HG03558 (cell line): ENCODE measurements around the gene ASF1B.

Experiments used
- ATAC-seq: cut with Tn5 transposase; IDR thresholded peaks from one replicate; pipeline ENCODE4 v1.9.1; 2021; ENCODE audit warnings: moderate number of reproducible peaks; ENCODE audit not compliant: unreplicated experiment; ENCODE audit errors: extremely low read depth

The ASF1B gene

GRCh38 chr19:14141041-14141440 lies 4.7 kb upstream of the ASF1B start:
- ATAC-seq, result no peak

- no peak for ATAC-seq
Observed at GRCh38 chr19:14139944-14140343, 3.6 kb upstream of the ASF1B start.

- ATAC-seq, result no peak
Observed at GRCh38 chr19:14138576-14139265, 2.3 kb upstream of the ASF1B start.

DNA sequence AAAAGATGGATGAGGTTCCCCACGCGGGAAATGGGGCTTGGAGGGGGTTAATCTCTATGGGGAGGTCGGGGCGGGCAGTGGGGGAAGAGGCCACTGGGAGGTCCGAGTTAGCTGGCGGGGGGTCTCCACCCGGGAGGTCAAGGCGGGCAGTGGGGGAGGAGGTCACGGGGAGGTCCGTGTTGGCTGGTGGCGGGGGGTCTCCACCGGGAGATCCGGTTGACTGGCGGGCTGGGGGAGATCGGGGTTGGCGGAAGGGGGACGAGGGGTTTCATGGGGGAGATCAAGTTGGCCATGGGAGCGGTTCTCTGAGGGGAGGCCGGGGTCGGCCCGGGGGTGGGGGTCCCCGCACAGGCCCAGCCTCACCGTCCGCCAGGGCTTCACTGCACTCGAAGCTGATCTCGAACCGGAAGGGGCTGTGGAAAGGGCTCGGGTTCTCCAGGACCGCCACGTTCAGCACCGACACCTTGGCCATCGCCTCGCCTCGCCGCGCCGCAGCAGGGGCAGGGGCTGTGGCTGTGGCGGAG lies 342 bp downstream of the ASF1B start:
- no peak for ATAC-seq

DNA sequence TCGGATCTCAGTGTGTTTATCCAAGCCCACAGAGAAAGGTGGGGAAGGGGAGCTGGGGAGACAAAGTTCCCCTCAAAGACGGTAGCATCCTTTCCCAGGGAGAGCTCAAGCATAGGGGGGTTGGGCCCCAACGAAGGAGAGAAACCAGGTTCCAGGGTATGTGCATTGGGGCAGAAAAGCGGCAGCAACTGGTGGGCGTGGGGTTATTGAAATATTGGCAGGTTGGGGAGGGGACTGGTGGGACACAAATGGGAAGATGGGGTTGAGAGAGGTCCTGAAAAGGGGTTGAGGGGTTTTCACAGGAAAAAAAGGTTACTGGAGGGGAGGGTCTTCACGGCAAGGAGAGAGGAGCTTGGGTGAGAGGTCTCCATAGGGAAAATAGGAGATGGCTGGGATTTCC lies 1.0 kb downstream of the ASF1B start:
- ATAC-seq, result no peak

- ATAC-seq, result no peak
Observed at GRCh38 chr19:14127929-14128509, 8.4 kb downstream of the ASF1B start.

- no peak for ATAC-seq
Observed at GRCh38 chr19:14127176-14127575, 9.2 kb downstream of the ASF1B start.

- ATAC-seq, result no peak
Observed at GRCh38 chr19:14122924-14123323, 13.5 kb downstream of the ASF1B start.

GRCh38 chr19:14120497-14120780 lies 15.9 kb downstream of the ASF1B start:
- ATAC-seq, result no peak

DNA sequence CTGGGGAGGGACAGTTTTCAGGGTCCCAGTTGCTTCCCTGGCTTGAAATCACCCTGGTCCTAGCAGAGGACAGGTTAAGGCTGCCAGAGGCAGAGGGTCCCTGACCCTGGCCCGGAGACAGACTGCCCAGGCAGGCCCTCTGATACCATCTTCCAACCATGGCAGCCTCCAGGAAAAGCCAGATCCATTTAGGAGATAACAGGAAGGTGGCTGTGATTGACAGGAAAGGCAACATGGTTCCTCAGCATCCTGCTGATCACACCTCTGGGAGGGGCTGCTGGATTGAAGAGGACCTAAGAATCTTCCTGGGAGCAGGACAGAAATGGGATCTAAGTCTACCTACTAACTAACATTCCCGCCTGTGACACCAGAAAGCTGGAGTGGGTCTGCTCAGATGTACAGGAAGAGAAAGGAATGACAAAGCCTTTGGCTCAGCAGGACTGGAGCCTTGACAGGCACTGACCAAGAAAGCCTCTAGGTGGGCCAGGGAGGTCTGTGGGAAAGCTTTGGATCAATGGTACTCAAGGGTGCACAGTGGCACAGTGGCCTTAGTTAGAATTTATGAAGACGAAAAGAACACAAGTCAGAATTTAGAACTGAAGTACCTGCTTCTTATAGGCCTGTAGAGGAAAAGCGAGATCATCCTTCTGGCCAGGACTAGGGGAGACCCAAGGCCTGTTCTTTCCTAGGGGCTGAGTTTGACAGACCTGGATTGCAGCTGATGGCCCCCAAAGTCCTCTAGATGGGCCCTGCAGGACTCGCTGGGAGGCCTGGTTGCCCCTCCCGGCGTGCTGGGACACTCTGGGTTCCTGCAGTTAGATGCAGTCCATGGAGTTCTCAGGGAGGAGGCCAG lies 16.5 kb downstream of the ASF1B start:
- ATAC-seq, result no peak

DNA sequence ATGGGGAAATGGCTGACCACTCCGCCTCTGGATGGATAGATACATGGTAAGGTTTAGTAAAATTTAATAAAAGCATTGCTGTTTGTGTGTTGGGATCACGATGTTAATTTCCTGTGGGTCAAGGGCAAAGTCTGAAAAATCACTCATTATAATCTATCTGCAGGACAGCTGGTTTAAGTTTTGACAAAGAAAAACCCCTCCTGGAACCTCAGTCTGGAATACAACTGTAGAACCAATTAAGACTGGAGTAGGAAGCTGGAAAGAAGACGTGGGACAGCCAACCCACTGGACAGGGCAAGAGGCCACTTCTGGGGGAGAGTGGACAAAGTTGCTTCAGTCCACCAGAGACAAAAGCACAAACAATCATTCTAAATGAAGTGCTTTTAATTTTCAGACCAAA lies 17.2 kb downstream of the ASF1B start:
- no peak for ATAC-seq

DNA sequence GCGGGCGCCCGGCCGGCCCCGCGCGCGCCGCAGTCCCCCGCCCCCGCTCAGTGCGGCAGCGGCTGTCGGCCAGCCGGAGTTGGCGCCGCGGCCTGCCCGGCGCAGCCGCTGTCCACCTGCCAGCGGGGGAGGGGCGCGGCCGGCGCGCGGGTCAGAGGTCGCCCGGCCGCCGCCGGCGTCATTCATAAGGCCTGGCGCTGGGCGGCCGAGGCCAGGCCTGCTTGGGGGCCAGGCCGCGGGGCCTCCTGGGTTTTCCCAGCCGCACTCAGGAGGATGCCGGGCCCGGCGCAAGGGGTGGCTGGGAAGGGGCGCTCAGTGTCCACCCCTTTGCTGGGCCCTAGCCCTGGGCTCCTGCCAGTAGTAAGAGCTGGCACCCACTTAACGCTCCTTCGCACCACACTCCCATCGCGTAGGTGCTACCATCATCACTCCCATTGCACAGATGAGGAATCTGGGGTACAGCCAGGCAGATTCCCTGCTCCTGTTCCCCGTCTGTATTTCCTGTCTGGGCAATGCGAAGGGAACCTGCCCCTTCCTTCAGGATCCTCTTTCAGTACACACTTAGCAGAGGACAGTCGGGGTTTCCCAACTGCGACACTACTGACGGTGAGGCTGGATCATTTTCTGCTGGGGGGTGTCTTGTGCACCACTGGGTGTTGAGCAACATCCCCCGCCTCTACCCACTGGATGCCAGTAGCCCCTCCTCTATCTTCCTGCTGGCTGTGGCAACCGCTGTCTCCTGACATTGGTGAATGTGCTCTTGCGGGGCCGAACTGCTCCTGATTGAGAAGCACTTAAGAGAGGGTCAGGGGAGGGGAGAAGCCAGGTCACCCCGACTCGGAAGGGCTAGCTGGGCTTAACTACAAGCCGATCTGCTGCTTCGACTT lies 18.0 kb downstream of the ASF1B start:
- ATAC-seq, result peak; percentile 21

DNA sequence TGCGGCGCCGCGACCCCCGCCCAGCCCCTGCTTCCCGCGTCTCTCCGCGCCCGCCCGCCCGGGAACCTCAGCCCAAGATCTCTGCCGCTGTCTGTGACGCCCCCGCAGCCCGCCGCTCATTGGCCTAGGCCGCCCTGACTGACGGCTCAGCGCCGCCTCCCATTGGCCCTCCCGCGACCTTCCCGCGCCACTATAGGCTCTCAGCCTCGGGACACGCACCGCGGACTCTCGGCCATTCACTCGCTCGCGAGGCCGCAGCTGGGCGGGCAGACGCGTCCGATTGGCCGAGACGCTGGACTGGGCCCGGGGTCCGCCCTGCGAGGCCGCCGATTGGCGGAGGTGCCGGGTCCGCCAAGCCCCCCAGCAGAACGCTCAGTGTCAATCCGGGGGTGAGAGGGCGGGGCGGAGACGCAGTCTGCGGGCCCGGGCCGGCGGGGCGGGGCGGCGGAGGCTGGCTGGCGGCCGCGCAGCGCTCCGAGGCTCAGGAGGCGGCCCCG lies 18.7 kb downstream of the ASF1B start, which contains the start of gene PRKACA:
Gene PRKACA (minus strand): TSS at position 95 of the 497 bp plus-strand sequence. CDS start 215 bp downstream, outside the sequence.
- peak; percentile 70 for ATAC-seq

GRCh38 chr19:14116918-14117578 lies 19.3 kb downstream of the ASF1B start:
- ATAC-seq, result no peak

GRCh38 chr19:14116525-14116917 lies 19.9 kb downstream of the ASF1B start:
- ATAC-seq, result no peak

DNA sequence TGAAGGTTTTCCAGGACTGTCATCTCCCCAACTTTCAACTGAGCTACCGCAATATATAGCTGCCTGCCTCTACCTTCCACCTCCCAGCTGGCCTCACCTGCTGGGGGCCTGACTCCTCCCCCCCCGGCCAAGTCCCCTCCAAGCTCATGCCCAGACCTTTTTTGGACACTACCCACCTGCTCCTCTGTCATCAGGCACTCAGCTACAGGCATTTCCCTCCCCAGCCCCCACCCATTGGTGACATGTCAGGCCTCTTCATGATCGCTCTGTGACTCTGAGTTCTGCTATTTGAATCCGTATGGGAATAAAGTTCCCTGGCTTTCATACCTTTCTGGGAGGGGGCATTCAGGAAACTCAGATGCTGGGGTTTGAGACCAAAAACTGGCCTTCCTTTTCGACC lies 20.6 kb downstream of the ASF1B start:
- no peak for ATAC-seq

DNA sequence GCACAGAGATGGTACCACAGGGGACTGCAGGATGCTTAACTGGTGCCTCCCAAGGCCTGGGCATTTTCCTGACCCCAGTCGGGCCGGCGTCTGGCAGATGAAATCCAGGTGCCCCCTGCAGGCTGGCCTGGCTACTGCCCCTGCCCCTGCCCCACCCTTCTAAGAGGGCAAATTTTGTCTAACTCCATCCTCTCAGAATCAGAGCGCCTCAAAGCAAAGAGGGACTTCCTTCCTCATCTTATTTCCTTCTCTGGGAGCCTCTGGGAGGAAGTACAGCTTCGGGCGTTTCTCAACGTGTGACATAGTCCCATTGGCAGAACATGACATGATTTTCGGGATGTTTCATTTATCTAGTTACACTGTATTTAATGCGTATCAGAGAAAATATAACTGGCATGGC lies 21.5 kb downstream of the ASF1B start:
- ATAC-seq, result no peak

DNA sequence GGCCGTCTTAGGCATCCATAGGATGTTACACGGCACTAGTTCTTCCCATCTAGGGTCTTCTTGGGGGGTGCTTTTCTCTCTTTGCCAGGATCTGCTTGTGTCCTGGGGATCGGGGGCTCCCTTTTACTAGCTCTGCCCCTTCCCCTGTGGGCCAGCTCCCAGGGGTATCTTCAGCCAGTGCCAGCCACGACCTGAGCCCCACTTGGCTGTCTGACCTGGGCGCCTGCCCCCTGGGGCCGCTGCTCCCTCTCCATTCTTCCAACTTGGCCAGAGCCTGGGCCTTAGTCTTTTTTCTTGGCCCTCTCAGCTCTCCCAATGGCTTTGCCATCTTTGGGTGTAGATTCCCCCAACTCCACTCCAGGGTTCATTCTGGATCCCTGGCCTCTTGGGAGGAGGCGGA lies 21.9 kb downstream of the ASF1B start:
- no peak for ATAC-seq

GRCh38 chr19:14113762-14114414 lies 22.5 kb downstream of the ASF1B start:
- ATAC-seq, result no peak
